ENCODE results near the gene RNF220. TPM values are rescaled to one million over a fixed set of nuclear protein-coding genes. Genes with fewer than 3 reads are reported as not detected.
"Not testable (repeated sequence)": the region's sequence is repeated elsewhere in the genome, so short reads cannot be mapped to it uniquely, and the experiment has no call there.

Gene RNF220
- polyA plus RNA-seq, 1 donor from 2014 or later, result 142 TPM

- Histone ChIP-seq H2AFZ (ENCODE audit: low read depth, low read length) (no peak overlapping the region), H3K4me3 (ENCODE audit: low read length) (no peak overlapping the region), H4K20me1 (ENCODE audit: insufficient read depth) (no peaks in the 10 kb centered on the region), H3K9me3 (ENCODE audit: low read length) (no peaks in the 10 kb centered on the region), H3K9ac (ENCODE audit: low read length) (no peak overlapping the region), H3K27me3 (ENCODE audit: insufficient read depth, low read depth, low read length) (no peaks in the 10 kb centered on the region), H3K27ac (ENCODE audit: low read length) (no peak overlapping the region), H3K4me2 (ENCODE audit: low read length) (no peak overlapping the region), H3F3A (ENCODE audit: insufficient read depth, low read length, poor library complexity, severe bottlenecking) (no peaks in the 10 kb centered on the region), H3K36me3 (ENCODE audit: insufficient read depth, low read length) (no peaks in the 10 kb centered on the region), H3K9me2 (ENCODE audit: insufficient read depth, low read length) (no peaks in the 10 kb centered on the region), H3K79me2 (replicated peaks; ENCODE audit: insufficient read depth, low read length) (no peaks in the 10 kb centered on the region)
- TF ChIP-seq MXI1 (conservative IDR thresholded peaks at IDR 0.05; ENCODE audit: poor library complexity, severe bottlenecking) (no peak), EZH2 (IDR thresholded peaks at IDR 0.05; ENCODE audit: borderline replicate concordance, insufficient read depth, low read length, poor library complexity, severe bottlenecking) (no peak), EP300 (conservative IDR thresholded peaks at IDR 0.05; ENCODE audit: poor library complexity, severe bottlenecking) (no peak), REST (IDR thresholded peaks at IDR 0.05; ENCODE audit: borderline replicate concordance) (no peak), SMC3 (conservative IDR thresholded peaks at IDR 0.05; ENCODE audit: poor library complexity) (no peak), POLR2AphosphoS5 (IDR thresholded peaks at IDR 0.05) (no peak), TAF1 (IDR thresholded peaks at IDR 0.05; ENCODE audit: low read depth) (no peak), RAD21 (conservative IDR thresholded peaks at IDR 0.05) (no peak)
- TF ChIP-seq, protein P1, sequence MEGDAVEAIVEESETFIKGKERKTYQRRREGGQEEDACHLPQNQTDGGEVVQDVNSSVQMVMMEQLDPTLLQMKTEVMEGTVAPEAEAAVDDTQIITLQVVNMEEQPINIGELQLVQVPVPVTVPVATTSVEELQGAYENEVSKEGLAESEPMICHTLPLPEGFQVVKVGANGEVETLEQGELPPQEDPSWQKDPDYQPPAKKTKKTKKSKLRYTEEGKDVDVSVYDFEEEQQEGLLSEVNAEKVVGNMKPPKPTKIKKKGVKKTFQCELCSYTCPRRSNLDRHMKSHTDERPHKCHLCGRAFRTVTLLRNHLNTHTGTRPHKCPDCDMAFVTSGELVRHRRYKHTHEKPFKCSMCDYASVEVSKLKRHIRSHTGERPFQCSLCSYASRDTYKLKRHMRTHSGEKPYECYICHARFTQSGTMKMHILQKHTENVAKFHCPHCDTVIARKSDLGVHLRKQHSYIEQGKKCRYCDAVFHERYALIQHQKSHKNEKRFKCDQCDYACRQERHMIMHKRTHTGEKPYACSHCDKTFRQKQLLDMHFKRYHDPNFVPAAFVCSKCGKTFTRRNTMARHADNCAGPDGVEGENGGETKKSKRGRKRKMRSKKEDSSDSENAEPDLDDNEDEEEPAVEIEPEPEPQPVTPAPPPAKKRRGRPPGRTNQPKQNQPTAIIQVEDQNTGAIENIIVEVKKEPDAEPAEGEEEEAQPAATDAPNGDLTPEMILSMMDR (IDR thresholded peaks at IDR 0.05; ENCODE audit: poor library complexity, severe bottlenecking), result no peak
Observed at GRCh38 chr1:44698138-44698537, 293.1 kb downstream of the RNF220 start.

GRCh38 chr1:44699375-44699774 lies 294.3 kb downstream of the RNF220 start:
- H3K36me3 ChIP-seq (ENCODE audit: insufficient read depth, low read length); H3K27me3 ChIP-seq (ENCODE audit: insufficient read depth, low read depth, low read length); H3K4me3 ChIP-seq (ENCODE audit: low read length); H3K27ac ChIP-seq (ENCODE audit: low read length); H3K9me3 ChIP-seq (ENCODE audit: low read length); H3K9me2 ChIP-seq (ENCODE audit: insufficient read depth, low read length); H3F3A ChIP-seq (ENCODE audit: insufficient read depth, low read length, poor library complexity, severe bottlenecking); H3K4me2 ChIP-seq (ENCODE audit: low read length); H4K20me1 ChIP-seq (ENCODE audit: insufficient read depth); H3K79me2 ChIP-seq (replicated peaks; ENCODE audit: insufficient read depth, low read length); H3K9ac ChIP-seq (ENCODE audit: low read length); H2AFZ ChIP-seq (ENCODE audit: low read depth, low read length): not testable (repeated sequence)

DNA sequence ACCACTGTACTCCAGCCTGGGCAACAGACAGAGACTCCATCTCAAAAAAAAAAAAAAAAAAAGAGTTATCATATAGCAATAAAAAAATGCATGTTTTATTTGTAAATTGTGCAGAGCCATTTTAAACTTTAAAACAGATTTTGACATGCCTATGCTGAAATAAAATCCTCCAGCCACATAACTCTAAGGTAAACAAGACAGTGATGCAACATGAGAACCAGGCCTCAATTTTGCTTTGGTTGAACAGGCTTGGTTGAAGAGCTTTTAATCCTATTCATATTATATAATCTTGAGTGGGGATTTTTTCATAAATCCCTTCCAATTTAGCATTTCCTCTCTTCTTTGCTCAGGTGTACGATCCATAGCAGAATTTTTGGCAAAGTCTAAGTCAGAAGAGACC lies 295.5 kb downstream of the RNF220 start:
- no peaks in the 10 kb centered on the region for H3K79me2 ChIP-seq (replicated peaks; ENCODE audit: insufficient read depth, low read length)
- H3K9me3 ChIP-seq (ENCODE audit: low read length), result no peaks in the 10 kb centered on the region
- H3K9ac ChIP-seq (ENCODE audit: low read length), result no peak overlapping the region
- TF ChIP-seq SMC3 (conservative IDR thresholded peaks at IDR 0.05; ENCODE audit: poor library complexity) (no peak), TAF1 (IDR thresholded peaks at IDR 0.05; ENCODE audit: low read depth) (no peak), EZH2 (IDR thresholded peaks at IDR 0.05; ENCODE audit: borderline replicate concordance, insufficient read depth, low read length, poor library complexity, severe bottlenecking) (no peak), MXI1 (conservative IDR thresholded peaks at IDR 0.05; ENCODE audit: poor library complexity, severe bottlenecking) (no peak), EP300 (conservative IDR thresholded peaks at IDR 0.05; ENCODE audit: poor library complexity, severe bottlenecking) (no peak), POLR2AphosphoS5 (IDR thresholded peaks at IDR 0.05) (no peak), REST (IDR thresholded peaks at IDR 0.05; ENCODE audit: borderline replicate concordance) (no peak), RAD21 (conservative IDR thresholded peaks at IDR 0.05) (no peak)
- TF ChIP-seq, protein P1 (IDR thresholded peaks at IDR 0.05; ENCODE audit: poor library complexity, severe bottlenecking), result no peak
- H2AFZ ChIP-seq (ENCODE audit: low read depth, low read length), result no peak overlapping the region
- no peaks in the 10 kb centered on the region for H3K9me2 ChIP-seq (ENCODE audit: insufficient read depth, low read length)
- no peak overlapping the region for H3K4me2 ChIP-seq (ENCODE audit: low read length)
- no peaks in the 10 kb centered on the region for H4K20me1 ChIP-seq (ENCODE audit: insufficient read depth)
- no peak overlapping the region for H3K27ac ChIP-seq (ENCODE audit: low read length)
- no peaks in the 10 kb centered on the region for H3K36me3 ChIP-seq (ENCODE audit: insufficient read depth, low read length)
- H3K4me3 ChIP-seq (ENCODE audit: low read length), result no peak overlapping the region
- no peaks in the 10 kb centered on the region for H3F3A ChIP-seq (ENCODE audit: insufficient read depth, low read length, poor library complexity, severe bottlenecking)
- no peaks in the 10 kb centered on the region for H3K27me3 ChIP-seq (ENCODE audit: insufficient read depth, low read depth, low read length)
